OCI-LY1 (cell line): Measurements from ENCODE around the gene ODAD3.

Source experiments
- CTCF ChIP-seq: fragments of 200-600 bp; sonication (generic), shearing (Covaris generic); IDR thresholded peaks from 2 replicates; pipeline ENCODE4 v1.5.1; 2017; ENCODE audit warnings: mild to moderate bottlenecking, antibody characterized with exemption, low read length, moderate library complexity, mixed read lengths
- EZH2 ChIP-seq: fragments of 200-600 bp; sonication (generic), shearing (Covaris generic); IDR thresholded peaks from 2 replicates; pipeline ENCODE4 v1.8.0; 2017; ENCODE audit warnings: borderline replicate concordance, mixed run types, mild to moderate bottlenecking, antibody characterized with exemption, low read length, moderate library complexity, mixed read lengths

GRCh38 chr19:11447347-11448262 is 12.7 kb upstream of the ODAD3 start:
- TF ChIP-seq CTCF = no peak
- no peak for TF ChIP-seq EZH2
